HCT116 (cell line): ENCODE results near the gene ASXL2. TPM values are rescaled to one million over a fixed set of nuclear protein-coding genes. Genes with fewer than 3 reads are reported as not detected.

Experiments used
- ATAC-seq: fragments of 200-7000 bp; cut with Tn5 transposase; 2 replicates; pipeline ENCODE4 v1.9.1; 2020; ENCODE audit warnings: mild to moderate bottlenecking, moderate library complexity
- BruUV-seq: library from RNA; stranded (reverse); fragments of 400-500 nt; replicated peaks from 2 replicates; lab custom pipeline; 2021; lab: Mats Ljungman, UMichigan
- CTCF ChIA-PET: fragments of 300-600 bp; sonication (Branson Sonifier 250); formaldehyde crosslinking; loops from one replicate; lab custom pipeline; 2021; ENCODE audit warnings: antibody characterized with exemption; lab: Charles Lee
- POLR2A ChIA-PET: fragments of 300-600, 350-600 bp; sonication (Branson Sonifier 250); formaldehyde crosslinking; loops from one replicate; lab custom pipeline; 2021; ENCODE audit warnings: antibody characterized with exemption; lab: Charles Lee
- RAD21 ChIA-PET, 2 experiments: fragments of 300-600 bp; sonication (Branson Sonifier 250); formaldehyde crosslinking; loops; one replicate each; lab custom pipeline; 2023; ENCODE audit warnings: low total read pairs in 2 of 2; ENCODE audit not compliant: uncharacterized antibody in 2 of 2, unreplicated experiment in 2 of 2, low non-redundant PET in 1 of 2; lab: Charles Lee
- DNase-seq: peaks from one replicate; pipeline ENCODE4 v3.0.0-alpha.2; 2010; ENCODE audit warnings: low read depth, low spot score
- H2AFZ ChIP-seq: fragments of 200-600 bp; shearing (Covaris generic), sonication (generic); 2 replicates; pipeline ENCODE4 v1.6.1; 2017; ENCODE audit warnings: low read depth, mixed run types, mixed read lengths, antibody characterized with exemption, low read length; ENCODE audit not compliant: poor library complexity, severe bottlenecking
- H3K27ac ChIP-seq: 2 replicates; pipeline ENCODE4 v1.5.1; 2012; ENCODE audit warnings: low read depth, low read length
- H3K27me3 ChIP-seq: fragments of 200-600 bp; sonication (generic); 2 replicates; pipeline ENCODE4 v1.6.1; 2016; ENCODE audit warnings: mixed run types, low read length, mixed read lengths; ENCODE audit not compliant: insufficient read depth
- H3K36me3 ChIP-seq, 2 experiments: fragments of 200-500 bp in 1 of 2; fragments of 200-600 bp in 1 of 2; sonication (Bioruptor generic) in 1 of 2; sonication (generic) in 1 of 2; 2 replicates each; pipeline versions ENCODE4 v1.5.1 to v1.6.1; 2014 to 2016; ENCODE audit warnings: low read length in 2 of 2, inconsistent platforms in 1 of 2, mixed read lengths in 1 of 2, mixed run types in 1 of 2; ENCODE audit not compliant: insufficient read depth in 2 of 2, control insufficient read depth in 1 of 2
- H3K4me1 ChIP-seq, 2 experiments: fragments of 200-600 bp in 1 of 2; sonication (generic) in 1 of 2; 2 replicates each; pipeline versions ENCODE4 v1.5.1 to v1.6.1; 2012 to 2017; ENCODE audit warnings: low read length in 2 of 2, inconsistent platforms in 1 of 2, mild to moderate bottlenecking in 1 of 2, mixed read lengths in 1 of 2, mixed run types in 1 of 2, moderate library complexity in 1 of 2; ENCODE audit not compliant: insufficient read depth in 2 of 2, control insufficient read depth in 1 of 2
- H3K4me2 ChIP-seq: fragments of 200-600 bp; sonication (generic); 2 replicates; pipeline ENCODE4 v1.6.1; 2017; ENCODE audit warnings: mixed run types, low read length, mixed read lengths
- H3K4me3 ChIP-seq, 2 experiments: fragments of 200-600 bp in 1 of 2; sonication (generic) in 1 of 2; replicated peaks in 1 of 2; 2 replicates each; pipeline ENCODE4 v1.5.1; 2011 to 2016; ENCODE audit warnings: low read length in 2 of 2, control low read depth in 1 of 2, low read depth in 1 of 2, mild to moderate bottlenecking in 1 of 2, mixed read lengths in 1 of 2, mixed run types in 1 of 2
- H3K79me2 ChIP-seq: fragments of 200-600 bp; sonication (generic); 2 replicates; pipeline ENCODE4 v1.6.1; 2017; ENCODE audit warnings: mild to moderate bottlenecking, mixed run types, low read length, moderate library complexity, mixed read lengths; ENCODE audit not compliant: insufficient read depth
- H3K9ac ChIP-seq: fragments of 200-600 bp; sonication (generic); 2 replicates; pipeline ENCODE4 v1.6.1; 2016; ENCODE audit warnings: low read length, mixed read lengths
- H3K9me2 ChIP-seq: fragments of 200-600 bp; sonication (generic), shearing (Covaris generic); 2 replicates; pipeline ENCODE4 v1.6.1; 2017; ENCODE audit warnings: mixed run types, mild to moderate bottlenecking, moderate library complexity; ENCODE audit not compliant: insufficient read depth
- H3K9me3 ChIP-seq, 2 experiments: fragments of 200-500 bp in 1 of 2; fragments of 200-600 bp in 1 of 2; sonication (Bioruptor generic) in 1 of 2; sonication (generic) in 1 of 2; 2 replicates each; pipeline ENCODE4 v1.6.1; 2014 to 2017; ENCODE audit warnings: low read length in 2 of 2, mixed read lengths in 2 of 2, inconsistent platforms in 1 of 2, low read depth in 1 of 2, mild to moderate bottlenecking in 1 of 2, mixed run types in 1 of 2, moderate library complexity in 1 of 2; ENCODE audit not compliant: control insufficient read depth in 1 of 2, insufficient read depth in 1 of 2
- H4K20me1 ChIP-seq: fragments of 200-600 bp; sonication (generic), shearing (Covaris generic); 2 replicates; pipeline ENCODE4 v1.6.1; 2017; ENCODE audit warnings: mixed run types, mild to moderate bottlenecking, moderate library complexity; ENCODE audit not compliant: insufficient read depth
- ELF1 ChIP-seq: IDR thresholded peaks from 2 replicates; pipeline ENCODE4 v1.6.1; 2012; ENCODE audit warnings: low read depth, borderline replicate concordance
- EZH2 ChIP-seq: fragments of 200-600 bp; sonication (generic); IDR thresholded peaks from 2 replicates; pipeline ENCODE4 v1.6.1; 2017; ENCODE audit warnings: antibody characterized with exemption, mixed run types
- JUND ChIP-seq: IDR thresholded peaks from 2 replicates; pipeline ENCODE4 v1.6.1; 2012
- ZFX ChIP-seq: fragments of 450-650 bp; IDR thresholded peaks from 2 replicates; pipeline ENCODE4 v1.6.1; 2017
- ZNF274 ChIP-seq: fragments of 200-500 bp; sonication (Bioruptor generic); IDR thresholded peaks from 2 replicates; pipeline ENCODE4 v1.6.1; 2014; ENCODE audit warnings: mild to moderate bottlenecking, low read depth, low read length, inconsistent platforms
- intact Hi-C: fragments of 100-400 bp; cut with micrococcal nuclease; formaldehyde crosslinking; loops from 2 replicates; pipeline ENCODE4 v1.10.0; 2022
- total RNA-seq: library from RNA; stranded (reverse); gene quantifications from one replicate; pipeline ENCODE4 v1.2.1, GENCODE V29; 2021; ENCODE audit not compliant: unreplicated experiment
- TF ChIP-seq, protein P1 (sequence below): IDR thresholded peaks from 2 replicates; pipeline ENCODE4 v1.6.1; 2012
- TF ChIP-seq, protein P2 (sequence below): IDR thresholded peaks from 2 replicates; pipeline ENCODE4 v1.6.1; 2012; ENCODE audit warnings: low read depth
- TF ChIP-seq, protein P3 (sequence below): IDR thresholded peaks from 2 replicates; pipeline ENCODE4 v1.6.1; 2011; ENCODE audit warnings: mild to moderate bottlenecking, low read length, moderate library complexity; ENCODE audit not compliant: insufficient replicate concordance; ENCODE audit errors: extremely low read depth

ASXL2 gene
- total RNA-seq, 1 experiment from 2014 or later, result 29.2 TPM

DNA sequence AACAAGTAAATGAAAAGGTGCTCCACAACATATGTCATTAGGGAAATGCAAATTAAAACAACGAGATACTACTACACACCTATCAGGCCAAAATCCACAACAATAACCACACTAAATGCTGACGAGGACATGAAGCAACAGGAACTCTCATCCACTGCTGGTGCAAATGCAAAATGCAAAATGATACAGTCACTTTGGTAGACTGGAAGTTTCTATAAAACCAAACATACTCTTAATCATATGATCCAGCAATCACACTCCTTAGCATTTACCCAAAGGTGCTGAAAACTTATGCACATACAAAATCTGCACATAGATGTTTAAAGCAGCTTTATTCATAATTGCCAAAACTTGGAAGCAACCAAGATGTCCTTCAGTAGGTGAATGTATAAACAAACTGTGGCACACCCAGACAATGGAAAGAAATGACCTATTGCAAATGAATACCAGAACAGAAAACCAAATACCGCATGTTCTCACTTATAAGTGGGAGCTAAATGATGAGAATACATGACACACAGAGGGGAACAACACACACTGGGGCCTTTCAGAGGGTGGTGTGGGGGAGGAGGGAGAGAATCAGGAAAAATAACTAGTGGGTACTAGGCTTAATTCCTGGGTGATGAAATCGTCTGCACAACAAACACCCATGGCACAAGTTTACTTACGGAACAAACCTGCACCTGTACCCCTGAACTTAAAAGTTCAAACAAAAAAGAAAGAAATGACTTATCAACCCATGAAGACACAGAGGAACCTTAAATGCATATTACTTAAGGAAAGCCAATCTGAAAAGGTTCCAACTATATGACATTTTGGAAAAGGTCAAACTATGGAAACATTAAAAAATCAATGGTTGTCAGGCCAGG lies 80.4 kb downstream of the ASXL2 start:
- CTCF ChIA-PET, result no interaction called here
- Histone ChIP-seq H3K36me3 (peaks cover 4 to 6% of the 10 kb centered on the region in 2 experiments; a peak in 2 of 4 replicates), H3K9ac (no peak overlapping the region), H4K20me1 (no peaks in the 10 kb centered on the region), H2AFZ (no peak overlapping the region), H3K4me1 (no peaks in the 10 kb centered on the region), H3K79me2 (0 out of 2 replicates have a peak, but pooled peaks cover 4% of the 10 kb centered on the region), H3K4me2 (no peak overlapping the region), H3K9me3 (no peaks in the 10 kb centered on the region), H3K27ac (no peak overlapping the region), H3K9me2 (no peaks in the 10 kb centered on the region), H3K4me3 (no peak overlapping the region), H3K27me3 (no peaks in the 10 kb centered on the region)
- TF ChIP-seq, protein P1, sequence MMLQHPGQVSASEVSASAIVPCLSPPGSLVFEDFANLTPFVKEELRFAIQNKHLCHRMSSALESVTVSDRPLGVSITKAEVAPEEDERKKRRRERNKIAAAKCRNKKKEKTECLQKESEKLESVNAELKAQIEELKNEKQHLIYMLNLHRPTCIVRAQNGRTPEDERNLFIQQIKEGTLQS, result no peak
- no peak for TF ChIP-seq EZH2
- TF ChIP-seq, protein P2, sequence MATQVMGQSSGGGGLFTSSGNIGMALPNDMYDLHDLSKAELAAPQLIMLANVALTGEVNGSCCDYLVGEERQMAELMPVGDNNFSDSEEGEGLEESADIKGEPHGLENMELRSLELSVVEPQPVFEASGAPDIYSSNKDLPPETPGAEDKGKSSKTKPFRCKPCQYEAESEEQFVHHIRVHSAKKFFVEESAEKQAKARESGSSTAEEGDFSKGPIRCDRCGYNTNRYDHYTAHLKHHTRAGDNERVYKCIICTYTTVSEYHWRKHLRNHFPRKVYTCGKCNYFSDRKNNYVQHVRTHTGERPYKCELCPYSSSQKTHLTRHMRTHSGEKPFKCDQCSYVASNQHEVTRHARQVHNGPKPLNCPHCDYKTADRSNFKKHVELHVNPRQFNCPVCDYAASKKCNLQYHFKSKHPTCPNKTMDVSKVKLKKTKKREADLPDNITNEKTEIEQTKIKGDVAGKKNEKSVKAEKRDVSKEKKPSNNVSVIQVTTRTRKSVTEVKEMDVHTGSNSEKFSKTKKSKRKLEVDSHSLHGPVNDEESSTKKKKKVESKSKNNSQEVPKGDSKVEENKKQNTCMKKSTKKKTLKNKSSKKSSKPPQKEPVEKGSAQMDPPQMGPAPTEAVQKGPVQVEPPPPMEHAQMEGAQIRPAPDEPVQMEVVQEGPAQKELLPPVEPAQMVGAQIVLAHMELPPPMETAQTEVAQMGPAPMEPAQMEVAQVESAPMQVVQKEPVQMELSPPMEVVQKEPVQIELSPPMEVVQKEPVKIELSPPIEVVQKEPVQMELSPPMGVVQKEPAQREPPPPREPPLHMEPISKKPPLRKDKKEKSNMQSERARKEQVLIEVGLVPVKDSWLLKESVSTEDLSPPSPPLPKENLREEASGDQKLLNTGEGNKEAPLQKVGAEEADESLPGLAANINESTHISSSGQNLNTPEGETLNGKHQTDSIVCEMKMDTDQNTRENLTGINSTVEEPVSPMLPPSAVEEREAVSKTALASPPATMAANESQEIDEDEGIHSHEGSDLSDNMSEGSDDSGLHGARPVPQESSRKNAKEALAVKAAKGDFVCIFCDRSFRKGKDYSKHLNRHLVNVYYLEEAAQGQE, result no peak
- TF ChIP-seq JUND, result no peak
- TF ChIP-seq, protein P3, sequence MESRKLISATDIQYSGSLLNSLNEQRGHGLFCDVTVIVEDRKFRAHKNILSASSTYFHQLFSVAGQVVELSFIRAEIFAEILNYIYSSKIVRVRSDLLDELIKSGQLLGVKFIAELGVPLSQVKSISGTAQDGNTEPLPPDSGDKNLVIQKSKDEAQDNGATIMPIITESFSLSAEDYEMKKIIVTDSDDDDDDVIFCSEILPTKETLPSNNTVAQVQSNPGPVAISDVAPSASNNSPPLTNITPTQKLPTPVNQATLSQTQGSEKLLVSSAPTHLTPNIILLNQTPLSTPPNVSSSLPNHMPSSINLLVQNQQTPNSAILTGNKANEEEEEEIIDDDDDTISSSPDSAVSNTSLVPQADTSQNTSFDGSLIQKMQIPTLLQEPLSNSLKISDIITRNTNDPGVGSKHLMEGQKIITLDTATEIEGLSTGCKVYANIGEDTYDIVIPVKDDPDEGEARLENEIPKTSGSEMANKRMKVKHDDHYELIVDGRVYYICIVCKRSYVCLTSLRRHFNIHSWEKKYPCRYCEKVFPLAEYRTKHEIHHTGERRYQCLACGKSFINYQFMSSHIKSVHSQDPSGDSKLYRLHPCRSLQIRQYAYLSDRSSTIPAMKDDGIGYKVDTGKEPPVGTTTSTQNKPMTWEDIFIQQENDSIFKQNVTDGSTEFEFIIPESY, result no peak
- TF ChIP-seq ZNF274, result no peak
- TF ChIP-seq ELF1, result no peak
- no peak for TF ChIP-seq ZFX
- intact Hi-C loops, result no loop called here
- RAD21 ChIA-PET, result no interaction called here
- ATAC-seq (no peak), DNase-seq (no peak)
- POLR2A ChIA-PET, result no interaction called here
- no TSS peak for BruUV-seq
